AG04449 (cell line): ENCODE results near the gene CTSW.

Source experiments
- CTCF ChIA-PET: fragments of 350-600 bp; formaldehyde crosslinking; extraction: SDS; loops from one replicate; lab custom pipeline; 2021; ENCODE audit warnings: antibody characterized with exemption; lab: Yijun Ruan, JAX
- POLR2A ChIA-PET: fragments of 400-600, 350-600 bp; formaldehyde crosslinking; extraction: SDS; loops from one replicate; lab custom pipeline; 2020; ENCODE audit warnings: antibody characterized with exemption, inconsistent platforms; lab: Yijun Ruan, JAX
- DNase-seq: peaks from one replicate; pipeline ENCODE4 v3.0.0-alpha.2; 2010; ENCODE audit warnings: low read depth, low spot score
- H3K4me3 ChIP-seq: 2 replicates; pipeline ENCODE4 v1.5.1; 2011; ENCODE audit warnings: low read depth, mild to moderate bottlenecking, control low read depth, low read length
- CTCF ChIP-seq: IDR thresholded peaks from one replicate; pipeline ENCODE4 v1.5.1; 2011; ENCODE audit warnings: mild to moderate bottlenecking, moderate library complexity, low read length, control low read depth, inconsistent platforms; ENCODE audit not compliant: insufficient read depth; ENCODE audit errors: missing control alignments

CTSW gene

GRCh38 chr11:65916391-65916790 is 36.8 kb downstream of the CTSW start:
- CTCF ChIA-PET: interaction anchor here (1.1 to 2.8 kb wide), 5 partner anchors 15 to 56 kb away, joined by 3 to 40 read pairs (median 6); partner anchors contain the start of genes CCDC85B, FIBP and MUS81
- no peak for DNase-seq
- H3K4me3 ChIP-seq: peak overlapping the region; percentile 38

GRCh38 chr11:65917077-65917433 is 37.4 kb downstream of the CTSW start:
- CTCF ChIA-PET: interaction anchor here (0.8 to 2.1 kb wide), 5 partner anchors 16 to 58 kb away, joined by 3 to 20 read pairs (median 7); partner anchors contain the start of genes CCDC85B, FIBP and MUS81
- no peak for DNase-seq
- no peak for TF ChIP-seq CTCF
- H3K4me3 ChIP-seq: peak overlapping the region; percentile 92
- POLR2A ChIA-PET: interaction anchor here (0.6 to 7.1 kb wide), 4 partner anchors 13 to 26 kb away, joined by 3 to 127 read pairs (median 5); partner anchors contain the start of genes CCDC85B and FIBP

More at GRCh38 chr11:65916391-65916790, 36.8 kb downstream of the CTSW start:
- no peak for TF ChIP-seq CTCF
- POLR2A ChIA-PET: interaction anchor here (1.0 to 7.1 kb wide), 10 partner anchors 9 to 129 kb away, joined by 3 to 127 read pairs (median 10); partner anchors contain the start of genes CCDC85B, CFL1, FIBP and FOSL1

GRCh38 chr11:65917434-65918210 is 38.0 kb downstream of the CTSW start:
- POLR2A ChIA-PET: interaction anchor here (0.6 to 7.1 kb wide), 6 partner anchors 14 to 33 kb away, joined by 3 to 127 read pairs (median 4); partner anchors contain the start of genes CCDC85B and FIBP
- TF ChIP-seq CTCF: no peak
- peak overlapping the region; percentile 92 for H3K4me3 ChIP-seq
- CTCF ChIA-PET: interaction anchor here (0.8 to 2.1 kb wide), 7 partner anchors 16 to 105 kb away, joined by 3 to 20 read pairs (median 6); partner anchors contain the start of genes CCDC85B, FIBP and MUS81
- DNase-seq: no peak

- POLR2A ChIA-PET: interaction anchor here (0.7 to 7.1 kb wide), 5 partner anchors 15 to 34 kb away, joined by 3 to 127 read pairs (median 4); partner anchors contain the start of genes CCDC85B and FIBP
- no peak for DNase-seq
- no peak for TF ChIP-seq CTCF
- peak within 1 kb of the TSS; percentile 92 for H3K4me3 ChIP-seq
- CTCF ChIA-PET: interaction anchor here (0.9 to 2.1 kb wide), 5 partner anchors 17 to 104 kb away, joined by 3 to 20 read pairs (median 7); partner anchors contain the start of genes CCDC85B, FIBP and MUS81
These were observed 38.8 kb downstream of the CTSW start, which contains the start of gene C11orf68 for GRCh38 chr11:65918211-65919140. Gene C11orf68, minus strand, starts transcription at chr11:65919062. Its CDS starts 31 bp downstream, at chr11:65919031.

- peak within 1 kb of the TSS; percentile 92 for H3K4me3 ChIP-seq
- ChIA-PET CTCF (interaction anchor here (2.1 to 4.4 kb wide), 3 partner anchors 30 to 35 kb away, joined by 9 to 28 read pairs (median 20); partner anchors contain the start of genes CCDC85B and FIBP), POLR2A (interaction anchor here (0.9 to 7.1 kb wide), 2 partner anchors 20 to 28 kb away, joined by 3 to 127 read pairs; partner anchors contain the start of genes CCDC85B and FIBP)
- TF ChIP-seq CTCF: no peak
- peak; percentile 82 for DNase-seq
These were observed 39.5 kb downstream of the CTSW start, which contains the start of gene DRAP1 for GRCh38 chr11:65919141-65919572. Gene DRAP1, plus strand, starts transcription at chr11:65919426. Its CDS starts 76 bp downstream, at chr11:65919502.
